Measurements from ENCODE around the gene RYR2. TPM values are rescaled to one million over a fixed set of nuclear protein-coding genes. Genes with fewer than 3 reads are reported as not detected.
A peak's percentile ranks its signal among the peaks of the same experiment; 100 is the strongest.

RYR2 gene
- total RNA-seq, 1 donor from 2014 or later: 2.4 TPM

GRCh38 chr1:237032029-237032428, 10.0 kb upstream of the RYR2 start:
- no peak for DNase-seq

GRCh38 chr1:237033061-237033460, 8.9 kb upstream of the RYR2 start:
- no peak for DNase-seq

GRCh38 chr1:237033804-237034203, 8.2 kb upstream of the RYR2 start:
- DNase-seq: no peak

GRCh38 chr1:237035759-237036158, 6.2 kb upstream of the RYR2 start:
- no peak for DNase-seq

- DNase-seq: no peak
Observed at GRCh38 chr1:237038211-237038610, 3.8 kb upstream of the RYR2 start.

GRCh38 chr1:237040823-237041222, 1.2 kb upstream of the RYR2 start:
- DNase-seq: no peak

- DNase-seq: peak; percentile 4
Observed at GRCh38 chr1:237041461-237041794, 556 bp upstream of the RYR2 start.

- DNase-seq: no peak
Observed at GRCh38 chr1:237042526-237042891, 525 bp downstream of the RYR2 start.

GRCh38 chr1:237042892-237043576, 1.1 kb downstream of the RYR2 start:
- DNase-seq: peak; percentile 42

GRCh38 chr1:237043846-237044636, 2.1 kb downstream of the RYR2 start:
- DNase-seq: peak; percentile 13

- no peak for DNase-seq
Observed at GRCh38 chr1:237045278-237046016, 3.5 kb downstream of the RYR2 start.

- no peak for DNase-seq
Observed at GRCh38 chr1:237048803-237049202, 6.8 kb downstream of the RYR2 start.

- DNase-seq: no peak
Observed at GRCh38 chr1:237050185-237050584, 8.2 kb downstream of the RYR2 start.

GRCh38 chr1:237050915-237051314, 8.9 kb downstream of the RYR2 start:
- no peak for DNase-seq

- DNase-seq: no peak
Observed at GRCh38 chr1:237054313-237054712, 12.3 kb downstream of the RYR2 start.

GRCh38 chr1:237058470-237058869, 16.5 kb downstream of the RYR2 start:
- DNase-seq: no peak

GRCh38 chr1:237059244-237059643, 17.3 kb downstream of the RYR2 start:
- no peak for DNase-seq

- DNase-seq: no peak
Observed at GRCh38 chr1:237062976-237063375, 21.0 kb downstream of the RYR2 start.

- DNase-seq: no peak
Observed at GRCh38 chr1:237065903-237066302, 23.9 kb downstream of the RYR2 start.

- no peak for DNase-seq
Observed at GRCh38 chr1:237070519-237070918, 28.5 kb downstream of the RYR2 start.

GRCh38 chr1:237071641-237072420, 29.8 kb downstream of the RYR2 start:
- DNase-seq: no peak

- no peak for DNase-seq
Observed at GRCh38 chr1:237074371-237075117, 32.6 kb downstream of the RYR2 start.

Measured in tongue (tissue), 2 donors.